Liver (tissue), 3 donors: ENCODE results near the gene ADAM30.

Source experiments
- EGR1 ChIP-seq, 2 donors: IDR thresholded peaks; 2 replicates each; pipeline ENCODE4 v1.6.1; 2016 to 2018; ENCODE audit warnings: antibody characterized with exemption in 2 of 2, low read depth in 2 of 2
- FOXA1 ChIP-seq: IDR thresholded peaks from 2 replicates; pipeline ENCODE4 v1.6.1; 2016; ENCODE audit warnings: antibody characterized with exemption
- GABPA ChIP-seq, 2 donors: IDR thresholded peaks in 1 of 2; conservative IDR thresholded peaks in 1 of 2; 2 replicates each; pipeline ENCODE4 v1.6.1; 2016; ENCODE audit warnings: antibody characterized with exemption in 2 of 2, mild to moderate bottlenecking in 1 of 2, moderate library complexity in 1 of 2
- JUND ChIP-seq, 2 donors: IDR thresholded peaks; 2 replicates each; pipeline ENCODE4 v1.6.1; 2016; ENCODE audit warnings: antibody characterized with exemption in 2 of 2
- MAX ChIP-seq: IDR thresholded peaks from 2 replicates; pipeline ENCODE4 v1.6.1; 2016; ENCODE audit warnings: antibody characterized with exemption
- NR2F2 ChIP-seq: IDR thresholded peaks from 2 replicates; pipeline ENCODE4 v1.6.1; 2016; ENCODE audit warnings: antibody characterized with exemption
- RAD21 ChIP-seq, 2 donors: IDR thresholded peaks; 2 replicates each; pipeline ENCODE4 v1.6.1; 2016; ENCODE audit warnings: antibody characterized with exemption in 2 of 2, mild to moderate bottlenecking in 2 of 2
- REST ChIP-seq: IDR thresholded peaks from 2 replicates; pipeline ENCODE4 v1.6.1; 2016; ENCODE audit warnings: antibody characterized with exemption, mild to moderate bottlenecking
- RXRA ChIP-seq, 2 donors: IDR thresholded peaks; 2 replicates each; pipeline ENCODE4 v1.6.1; 2017 to 2018; ENCODE audit warnings: antibody characterized with exemption in 2 of 2, mild to moderate bottlenecking in 1 of 2
- TAF1 ChIP-seq: conservative IDR thresholded peaks from 2 replicates; pipeline ENCODE4 v1.6.1; 2016; ENCODE audit warnings: antibody characterized with exemption, mild to moderate bottlenecking
- YY1 ChIP-seq: IDR thresholded peaks from 2 replicates; pipeline ENCODE4 v1.6.1; 2016; ENCODE audit warnings: antibody characterized with exemption, mild to moderate bottlenecking
- TF ChIP-seq, protein P1 (sequence below): fragments of 150-350 bp; IDR thresholded peaks from 2 replicates; pipeline ENCODE4 v1.5.1; 2017; ENCODE audit warnings: improper control_type of control experiment, low read depth, low read length; ENCODE audit not compliant: missing input control
- TF ChIP-seq, protein P2 (sequence below): IDR thresholded peaks from 2 replicates; pipeline ENCODE4 v1.6.1; 2016; ENCODE audit warnings: antibody characterized with exemption
- TF ChIP-seq, protein P3 (sequence below): IDR thresholded peaks from 2 replicates; pipeline ENCODE4 v1.6.1; 2016; ENCODE audit warnings: antibody characterized with exemption
- donor health status: healthy.
- donor health status: healthy.

- TF ChIP-seq, protein P1, sequence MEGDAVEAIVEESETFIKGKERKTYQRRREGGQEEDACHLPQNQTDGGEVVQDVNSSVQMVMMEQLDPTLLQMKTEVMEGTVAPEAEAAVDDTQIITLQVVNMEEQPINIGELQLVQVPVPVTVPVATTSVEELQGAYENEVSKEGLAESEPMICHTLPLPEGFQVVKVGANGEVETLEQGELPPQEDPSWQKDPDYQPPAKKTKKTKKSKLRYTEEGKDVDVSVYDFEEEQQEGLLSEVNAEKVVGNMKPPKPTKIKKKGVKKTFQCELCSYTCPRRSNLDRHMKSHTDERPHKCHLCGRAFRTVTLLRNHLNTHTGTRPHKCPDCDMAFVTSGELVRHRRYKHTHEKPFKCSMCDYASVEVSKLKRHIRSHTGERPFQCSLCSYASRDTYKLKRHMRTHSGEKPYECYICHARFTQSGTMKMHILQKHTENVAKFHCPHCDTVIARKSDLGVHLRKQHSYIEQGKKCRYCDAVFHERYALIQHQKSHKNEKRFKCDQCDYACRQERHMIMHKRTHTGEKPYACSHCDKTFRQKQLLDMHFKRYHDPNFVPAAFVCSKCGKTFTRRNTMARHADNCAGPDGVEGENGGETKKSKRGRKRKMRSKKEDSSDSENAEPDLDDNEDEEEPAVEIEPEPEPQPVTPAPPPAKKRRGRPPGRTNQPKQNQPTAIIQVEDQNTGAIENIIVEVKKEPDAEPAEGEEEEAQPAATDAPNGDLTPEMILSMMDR, result no peak
- TF ChIP-seq YY1, result no peak
- TF ChIP-seq REST, result no peak
- no peak for TF ChIP-seq RAD21 (IDR thresholded peaks at IDR 0.05)
- TF ChIP-seq MAX, result no peak
- no peak for TF ChIP-seq RXRA (IDR thresholded peaks at IDR 0.05)
- no peak for TF ChIP-seq TAF1
- TF ChIP-seq, protein P2, sequence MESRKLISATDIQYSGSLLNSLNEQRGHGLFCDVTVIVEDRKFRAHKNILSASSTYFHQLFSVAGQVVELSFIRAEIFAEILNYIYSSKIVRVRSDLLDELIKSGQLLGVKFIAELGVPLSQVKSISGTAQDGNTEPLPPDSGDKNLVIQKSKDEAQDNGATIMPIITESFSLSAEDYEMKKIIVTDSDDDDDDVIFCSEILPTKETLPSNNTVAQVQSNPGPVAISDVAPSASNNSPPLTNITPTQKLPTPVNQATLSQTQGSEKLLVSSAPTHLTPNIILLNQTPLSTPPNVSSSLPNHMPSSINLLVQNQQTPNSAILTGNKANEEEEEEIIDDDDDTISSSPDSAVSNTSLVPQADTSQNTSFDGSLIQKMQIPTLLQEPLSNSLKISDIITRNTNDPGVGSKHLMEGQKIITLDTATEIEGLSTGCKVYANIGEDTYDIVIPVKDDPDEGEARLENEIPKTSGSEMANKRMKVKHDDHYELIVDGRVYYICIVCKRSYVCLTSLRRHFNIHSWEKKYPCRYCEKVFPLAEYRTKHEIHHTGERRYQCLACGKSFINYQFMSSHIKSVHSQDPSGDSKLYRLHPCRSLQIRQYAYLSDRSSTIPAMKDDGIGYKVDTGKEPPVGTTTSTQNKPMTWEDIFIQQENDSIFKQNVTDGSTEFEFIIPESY, result no peak
- no peak for TF ChIP-seq FOXA1
- TF ChIP-seq, protein P3, sequence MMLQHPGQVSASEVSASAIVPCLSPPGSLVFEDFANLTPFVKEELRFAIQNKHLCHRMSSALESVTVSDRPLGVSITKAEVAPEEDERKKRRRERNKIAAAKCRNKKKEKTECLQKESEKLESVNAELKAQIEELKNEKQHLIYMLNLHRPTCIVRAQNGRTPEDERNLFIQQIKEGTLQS, result no peak
- TF ChIP-seq NR2F2, result no peak
- no peak for TF ChIP-seq GABPA (IDR thresholded peaks at IDR 0.05 in 1 of 2, conservative IDR thresholded peaks at IDR 0.05 in 1 of 2)
- TF ChIP-seq EGR1 (IDR thresholded peaks at IDR 0.05; ENCODE audit: low read depth in 2 of 2), result no peak
- TF ChIP-seq JUND (IDR thresholded peaks at IDR 0.05), result no peak
Observed at GRCh38 chr1:119898981-119899720, 2.8 kb upstream of the ADAM30 start.
